ENCODE data around the gene EML4. TPM values are rescaled to one million over a fixed set of nuclear protein-coding genes. Genes with fewer than 3 reads are reported as not detected.

Gene EML4
- total RNA-seq, 1 donor from 2014 or later: 72.2 TPM

- Mint-ChIP-seq H3K27ac (ENCODE audit: unreplicated experiment) (no peak overlapping the region), H3K4me3 (no peak overlapping the region), H3K36me3 (ENCODE audit: low read depth) (peaks cover 4% of the 10 kb centered on the region), H3K9me3 (no peaks in the 10 kb centered on the region), H3K27me3 (ENCODE audit: low read depth) (no peaks in the 10 kb centered on the region), H3K4me1 (no peaks in the 10 kb centered on the region)
- TF ChIP-seq, protein P1, sequence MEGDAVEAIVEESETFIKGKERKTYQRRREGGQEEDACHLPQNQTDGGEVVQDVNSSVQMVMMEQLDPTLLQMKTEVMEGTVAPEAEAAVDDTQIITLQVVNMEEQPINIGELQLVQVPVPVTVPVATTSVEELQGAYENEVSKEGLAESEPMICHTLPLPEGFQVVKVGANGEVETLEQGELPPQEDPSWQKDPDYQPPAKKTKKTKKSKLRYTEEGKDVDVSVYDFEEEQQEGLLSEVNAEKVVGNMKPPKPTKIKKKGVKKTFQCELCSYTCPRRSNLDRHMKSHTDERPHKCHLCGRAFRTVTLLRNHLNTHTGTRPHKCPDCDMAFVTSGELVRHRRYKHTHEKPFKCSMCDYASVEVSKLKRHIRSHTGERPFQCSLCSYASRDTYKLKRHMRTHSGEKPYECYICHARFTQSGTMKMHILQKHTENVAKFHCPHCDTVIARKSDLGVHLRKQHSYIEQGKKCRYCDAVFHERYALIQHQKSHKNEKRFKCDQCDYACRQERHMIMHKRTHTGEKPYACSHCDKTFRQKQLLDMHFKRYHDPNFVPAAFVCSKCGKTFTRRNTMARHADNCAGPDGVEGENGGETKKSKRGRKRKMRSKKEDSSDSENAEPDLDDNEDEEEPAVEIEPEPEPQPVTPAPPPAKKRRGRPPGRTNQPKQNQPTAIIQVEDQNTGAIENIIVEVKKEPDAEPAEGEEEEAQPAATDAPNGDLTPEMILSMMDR (conservative IDR thresholded peaks at IDR 0.05): no peak
- no peak for DNase-seq (ENCODE audit: low read depth, low spot score)
Observed at GRCh38 chr2:42324244-42324643, 155.1 kb downstream of the EML4 start.

GRCh38 chr2:42324949-42325348 is 155.8 kb downstream of the EML4 start:
- TF ChIP-seq, protein P1 (conservative IDR thresholded peaks at IDR 0.05): no peak
- no peak for DNase-seq (ENCODE audit: low read depth, low spot score)
- no peaks in the 10 kb centered on the region for H3K27me3 Mint-ChIP-seq (ENCODE audit: low read depth)
- no peaks in the 10 kb centered on the region for H3K9me3 Mint-ChIP-seq
- no peaks in the 10 kb centered on the region for H3K4me1 Mint-ChIP-seq
- peaks cover 4% of the 10 kb centered on the region for H3K36me3 Mint-ChIP-seq (ENCODE audit: low read depth)
- H3K27ac Mint-ChIP-seq (ENCODE audit: unreplicated experiment): no peak overlapping the region
- H3K4me3 Mint-ChIP-seq: no peak overlapping the region

DNA sequence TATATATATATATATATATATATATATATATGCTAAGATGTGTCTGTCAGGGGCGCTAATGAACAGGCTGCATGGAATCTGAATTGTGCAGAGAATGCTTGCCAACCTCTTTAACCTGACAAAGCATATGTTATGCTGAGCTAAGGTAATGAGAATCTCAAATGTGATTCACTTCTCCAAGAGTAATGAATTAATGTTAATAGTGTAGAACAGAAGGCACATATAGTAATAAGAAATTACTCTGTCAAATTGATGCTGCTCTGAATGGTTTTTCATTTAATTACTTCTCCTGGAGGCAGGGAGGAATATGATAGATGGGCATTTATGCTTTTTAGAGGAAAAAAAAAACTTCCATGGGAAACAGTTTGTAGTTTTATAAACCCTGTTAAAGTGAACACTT is 156.5 kb downstream of the EML4 start:
- H3K4me1 Mint-ChIP-seq: no peaks in the 10 kb centered on the region
- TF ChIP-seq, protein P1 (conservative IDR thresholded peaks at IDR 0.05): no peak
- no peak overlapping the region for H3K4me3 Mint-ChIP-seq
- H3K36me3 Mint-ChIP-seq (ENCODE audit: low read depth): peaks cover 3% of the 10 kb centered on the region
- DNase-seq (ENCODE audit: low read depth, low spot score): no peak
- no peak overlapping the region for H3K27ac Mint-ChIP-seq (ENCODE audit: unreplicated experiment)
- no peaks in the 10 kb centered on the region for H3K27me3 Mint-ChIP-seq (ENCODE audit: low read depth)
- H3K9me3 Mint-ChIP-seq: no peaks in the 10 kb centered on the region

DNA sequence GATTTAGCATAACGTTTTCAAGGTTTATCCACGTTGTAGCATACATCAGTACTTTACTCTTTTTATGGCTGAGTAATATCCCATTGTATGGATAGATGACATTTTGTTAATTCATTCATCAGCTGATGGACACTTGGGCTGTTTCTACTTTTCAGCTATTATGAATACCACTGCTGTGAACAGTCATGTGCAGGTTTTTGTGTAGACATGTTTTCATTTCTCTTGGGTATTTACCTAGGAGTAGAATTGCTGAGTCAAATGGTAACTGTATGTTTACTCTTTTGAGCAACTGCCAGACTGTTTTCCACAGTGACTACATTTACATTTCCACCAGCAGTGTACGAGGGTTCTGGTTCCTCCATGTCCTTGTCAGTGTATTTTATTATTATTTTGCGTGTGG is 158.0 kb downstream of the EML4 start:
- DNase-seq (ENCODE audit: low read depth, low spot score): no peak
- Mint-ChIP-seq H3K36me3 (ENCODE audit: low read depth) (peaks cover 5% of the 10 kb centered on the region), H3K27me3 (ENCODE audit: low read depth) (no peaks in the 10 kb centered on the region), H3K9me3 (no peaks in the 10 kb centered on the region), H3K4me1 (no peaks in the 10 kb centered on the region), H3K4me3 (no peak overlapping the region), H3K27ac (ENCODE audit: unreplicated experiment) (no peak overlapping the region)
- TF ChIP-seq, protein P1 (conservative IDR thresholded peaks at IDR 0.05): no peak

GRCh38 chr2:42328148-42328833 is 159.1 kb downstream of the EML4 start:
- H3K27me3 Mint-ChIP-seq (ENCODE audit: low read depth): no peaks in the 10 kb centered on the region
- TF ChIP-seq, protein P1 (conservative IDR thresholded peaks at IDR 0.05): peak; percentile 63
- DNase-seq (ENCODE audit: low read depth, low spot score): no peak
- H3K36me3 Mint-ChIP-seq (ENCODE audit: low read depth): peaks cover 5% of the 10 kb centered on the region
- H3K9me3 Mint-ChIP-seq: no peaks in the 10 kb centered on the region
- no peaks in the 10 kb centered on the region for H3K4me1 Mint-ChIP-seq
- no peak overlapping the region for H3K4me3 Mint-ChIP-seq
- H3K27ac Mint-ChIP-seq (ENCODE audit: unreplicated experiment): peak overlapping the region; percentile 64
